HFFc6 (cell line): ENCODE measurements around the gene CREB5. TPM values are rescaled to one million over a fixed set of nuclear protein-coding genes. Genes with fewer than 3 reads are reported as not detected.

Experiments used
- DNase-seq: peaks from one replicate; pipeline ENCODE4 v3.0.0-alpha.2; 2018
- H3K27ac Mint-ChIP-seq: 2 replicates; pipeline ENCODE4 v1.8.0; 2020; ENCODE audit warnings: mild to moderate bottlenecking, mixed read lengths
- H3K27me3 Mint-ChIP-seq: 2 replicates; pipeline ENCODE4 v1.8.0; 2021; ENCODE audit warnings: mild to moderate bottlenecking, moderate library complexity, mixed read lengths; ENCODE audit not compliant: insufficient read depth
- H3K36me3 Mint-ChIP-seq: 2 replicates; pipeline ENCODE4 v1.8.0; 2021; ENCODE audit warnings: low read depth, mixed read lengths
- H3K4me1 Mint-ChIP-seq: 2 replicates; pipeline ENCODE4 v1.8.0; 2020; ENCODE audit warnings: low read depth, mixed read lengths
- H3K4me3 Mint-ChIP-seq: 2 replicates; pipeline ENCODE4 v1.8.0; 2020; ENCODE audit warnings: mild to moderate bottlenecking, moderate library complexity, mixed read lengths
- H3K9me3 Mint-ChIP-seq: 2 replicates; pipeline ENCODE4 v1.8.0; 2020; ENCODE audit warnings: mild to moderate bottlenecking, mixed read lengths
- CTCF ChIP-seq: fragments of 200-600 bp; sonication (generic); IDR thresholded peaks from 2 replicates; pipeline ENCODE4 v1.5.0; 2021; ENCODE audit warnings: antibody characterized with exemption, mild to moderate bottlenecking
- total RNA-seq, 6 experiments: library from RNA; stranded (reverse); fragmentation: NEBNext Ultra II Directional; extraction: Animal tissue kit (Norgen Biotek cat#: 25700); gene quantifications; 2 replicates in 1 of 6; 3 replicates in 5 of 6; pipeline ENCODE4 v1.2.3, GENCODE V29; 2021

CREB5 gene
- total RNA-seq, 6 experiments from 2014 or later: 0.60 to 0.90 (median 0.79) TPM

GRCh38 chr7:28546067-28546466, 133.7 kb downstream of the CREB5 start:
- Mint-ChIP-seq H3K27ac (no peak overlapping the region), H3K27me3 (peaks cover 2% of the 10 kb centered on the region; the same call in 1 of the 2 replicates), H3K4me1 (no peaks in the 10 kb centered on the region), H3K9me3 (peaks cover 14% of the 10 kb centered on the region), H3K4me3 (no peak overlapping the region), H3K36me3 (no peaks in the 10 kb centered on the region)
- no peak for DNase-seq
- TF ChIP-seq CTCF: no peak

- no peak for TF ChIP-seq CTCF
- Mint-ChIP-seq H3K27me3 (peaks cover 2% of the 10 kb centered on the region; the same call in 1 of the 2 replicates), H3K4me1 (no peaks in the 10 kb centered on the region), H3K36me3 (no peaks in the 10 kb centered on the region), H3K9me3 (peaks cover 19% of the 10 kb centered on the region), H3K27ac (no peak overlapping the region), H3K4me3 (no peak overlapping the region)
- DNase-seq: no peak
Observed at GRCh38 chr7:28547115-28547514, 134.8 kb downstream of the CREB5 start.

GRCh38 chr7:28548416-28548815, 136.1 kb downstream of the CREB5 start:
- Mint-ChIP-seq H3K36me3 (no peaks in the 10 kb centered on the region), H3K9me3 (peaks cover 19% of the 10 kb centered on the region), H3K27me3 (peaks cover 2% of the 10 kb centered on the region; the same call in 1 of the 2 replicates), H3K4me1 (no peaks in the 10 kb centered on the region), H3K27ac (no peak overlapping the region), H3K4me3 (no peak overlapping the region)
- no peak for DNase-seq
- no peak for TF ChIP-seq CTCF

- no peaks in the 10 kb centered on the region for H3K36me3 Mint-ChIP-seq
Observed at GRCh38 chr7:28549998-28550397, 137.7 kb downstream of the CREB5 start.

GRCh38 chr7:28550580-28551186, 138.4 kb downstream of the CREB5 start:
- Mint-ChIP-seq H3K36me3 (no peaks in the 10 kb centered on the region), H3K9me3 (peaks cover 19% of the 10 kb centered on the region), H3K27me3 (peaks cover 2% of the 10 kb centered on the region; the same call in 1 of the 2 replicates), H3K4me3 (no peak overlapping the region), H3K4me1 (no peaks in the 10 kb centered on the region), H3K27ac (no peak overlapping the region)
- no peak for DNase-seq
- TF ChIP-seq CTCF: no peak

More at GRCh38 chr7:28549998-28550397, 137.7 kb downstream of the CREB5 start:
- TF ChIP-seq CTCF: no peak
- peaks cover 19% of the 10 kb centered on the region for H3K9me3 Mint-ChIP-seq
- no peak for DNase-seq
- no peak overlapping the region for H3K4me3 Mint-ChIP-seq
- no peak overlapping the region for H3K27ac Mint-ChIP-seq
- H3K4me1 Mint-ChIP-seq: no peaks in the 10 kb centered on the region
- H3K27me3 Mint-ChIP-seq: peaks cover 2% of the 10 kb centered on the region; the same call in 1 of the 2 replicates
